ENCODE results near the gene ATXN1. TPM values are rescaled to one million over a fixed set of nuclear protein-coding genes. Genes with fewer than 3 reads are reported as not detected.

Gene ATXN1
- total RNA-seq, 4 donors from 2014 or later: 24.9 to 48.0 (median 36.8) TPM

DNA sequence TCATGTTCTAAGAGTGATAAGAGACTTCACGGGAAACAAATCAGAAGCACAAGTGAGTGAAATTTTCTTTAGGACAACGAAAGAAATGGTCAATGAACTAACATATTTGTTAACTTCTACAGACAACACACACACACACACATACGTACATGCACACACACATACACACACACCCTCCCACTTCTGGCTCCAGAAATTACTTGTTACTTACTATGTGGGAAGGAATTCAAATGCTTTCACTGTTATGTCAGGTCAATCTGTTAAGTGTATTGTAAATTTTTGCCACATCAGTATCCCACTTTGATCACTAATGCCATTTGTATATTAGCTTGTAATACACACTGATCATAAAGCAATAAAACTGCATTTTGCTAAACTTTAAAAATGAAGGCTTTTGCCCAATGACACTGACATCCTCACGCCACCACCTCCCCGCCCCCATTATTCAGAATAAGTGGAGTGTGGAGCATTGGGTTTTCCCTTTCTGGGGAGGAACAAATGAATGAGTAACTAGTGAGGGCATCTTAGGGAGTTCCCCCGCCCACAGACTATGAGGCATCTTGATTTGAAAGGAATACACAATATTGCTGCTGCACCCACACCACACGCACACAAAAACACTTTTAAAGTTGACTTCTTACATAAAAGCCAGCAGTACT lies 76.2 kb downstream of the ATXN1 start:
- no peaks in the 10 kb centered on the region for H3K36me3 ChIP-seq
- H3K9me3 ChIP-seq: no peaks in the 10 kb centered on the region
- TF ChIP-seq POLR2A (IDR thresholded peaks at IDR 0.05) (no peak), EP300 (IDR thresholded peaks at IDR 0.05) (no peak), CTCF (IDR thresholded peaks at IDR 0.05) (no peak)
- no peak for DNase-seq (ENCODE audit: low spot score in 2 of 2)
- no peak overlapping the region for H3K4me3 ChIP-seq
- 60 to 65% methylated on average over 7 of the region's 7 CpGs for WGBS, 2 donors
- H3K4me1 ChIP-seq: peaks cover 0 to 33% (median 14%) of the 10 kb centered on the region in 4 donors
- peak overlapping the region in 1 of 4 donors; percentile 45 for H3K27ac ChIP-seq
- no peaks in the 10 kb centered on the region for H3K27me3 ChIP-seq

DNA sequence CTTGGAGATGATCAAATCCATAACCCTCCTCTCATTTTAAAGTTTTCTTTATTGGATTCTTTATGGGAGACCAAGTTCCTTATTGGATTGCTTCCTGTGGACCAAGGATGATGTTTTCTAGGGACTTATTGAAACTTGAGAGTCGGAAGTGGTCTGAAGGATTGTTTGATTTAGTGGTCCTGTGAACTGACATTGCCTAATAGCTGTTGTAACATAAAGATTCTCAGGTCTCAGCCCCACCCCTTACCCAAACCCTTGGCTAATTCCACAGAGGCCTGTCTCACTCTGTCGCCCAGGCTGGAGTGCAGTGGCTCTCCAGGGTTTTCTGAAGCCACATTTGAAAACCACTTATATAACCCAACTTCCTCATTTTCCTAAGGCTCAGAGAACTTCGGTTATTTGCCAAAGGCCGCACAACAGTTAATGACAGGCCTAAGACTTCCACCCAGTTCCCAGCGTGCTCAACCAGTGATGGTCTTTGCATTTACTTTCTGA lies 77.0 kb downstream of the ATXN1 start:
- no peak for DNase-seq (ENCODE audit: low spot score in 2 of 2)
- 80 to 84% methylated on average over 5 of the region's 5 CpGs for WGBS, 2 donors
- no peak overlapping the region for H3K4me3 ChIP-seq
- no peaks in the 10 kb centered on the region for H3K27me3 ChIP-seq
- H3K27ac ChIP-seq: peak overlapping the region in 2 of 4 donors; percentile 19 to 45
- no peaks in the 10 kb centered on the region for H3K36me3 ChIP-seq
- H3K4me1 ChIP-seq: peaks cover 0 to 33% (median 14%) of the 10 kb centered on the region in 4 donors
- no peaks in the 10 kb centered on the region for H3K9me3 ChIP-seq
- TF ChIP-seq CTCF (IDR thresholded peaks at IDR 0.05) (no peak), POLR2A (IDR thresholded peaks at IDR 0.05) (no peak), EP300 (IDR thresholded peaks at IDR 0.05) (no peak)

DNA sequence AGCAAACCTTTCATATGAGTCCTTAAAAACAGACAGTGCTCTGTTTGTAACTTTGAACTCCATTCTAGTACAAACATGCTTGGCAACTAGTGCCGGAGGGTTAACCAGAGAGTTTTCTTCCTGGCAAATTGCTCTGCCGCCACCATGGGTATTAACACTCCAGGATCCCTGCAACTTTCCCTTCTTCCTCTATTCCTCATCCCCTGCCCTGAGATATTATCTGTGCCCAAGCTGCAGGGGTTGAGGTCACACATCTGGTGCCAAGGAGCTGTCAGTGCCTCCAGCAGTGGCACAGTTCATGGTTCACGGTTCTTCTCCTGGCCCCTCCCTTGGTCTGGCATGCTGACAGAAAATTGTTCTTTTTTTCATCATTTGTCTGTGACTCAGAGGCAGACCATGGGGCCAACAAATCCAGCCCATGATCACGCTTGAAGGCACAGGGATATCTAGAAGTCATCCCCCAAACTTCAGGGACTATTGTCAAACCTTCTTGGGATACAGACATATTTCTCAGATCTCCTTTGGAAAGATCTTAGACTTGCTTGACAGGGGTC lies 77.5 kb downstream of the ATXN1 start:
- Histone ChIP-seq H3K36me3 (no peaks in the 10 kb centered on the region), H3K9me3 (no peaks in the 10 kb centered on the region), H3K27ac (peak overlapping the region in 2 of 4 donors; percentile 19 to 45), H3K4me3 (no peak overlapping the region), H3K4me1 (peaks cover 0 to 28% (median 14%) of the 10 kb centered on the region in 4 donors), H3K27me3 (no peaks in the 10 kb centered on the region)
- TF ChIP-seq EP300 (IDR thresholded peaks at IDR 0.05): peak in 1 of 2 donors; percentile 27
- TF ChIP-seq POLR2A (IDR thresholded peaks at IDR 0.05): no peak
- peak in 1 of 2 donors; percentile 48 for DNase-seq (ENCODE audit: low spot score in 2 of 2)
- WGBS, 2 donors: 30 to 43% methylated on average over 4 of the region's 4 CpGs

DNA sequence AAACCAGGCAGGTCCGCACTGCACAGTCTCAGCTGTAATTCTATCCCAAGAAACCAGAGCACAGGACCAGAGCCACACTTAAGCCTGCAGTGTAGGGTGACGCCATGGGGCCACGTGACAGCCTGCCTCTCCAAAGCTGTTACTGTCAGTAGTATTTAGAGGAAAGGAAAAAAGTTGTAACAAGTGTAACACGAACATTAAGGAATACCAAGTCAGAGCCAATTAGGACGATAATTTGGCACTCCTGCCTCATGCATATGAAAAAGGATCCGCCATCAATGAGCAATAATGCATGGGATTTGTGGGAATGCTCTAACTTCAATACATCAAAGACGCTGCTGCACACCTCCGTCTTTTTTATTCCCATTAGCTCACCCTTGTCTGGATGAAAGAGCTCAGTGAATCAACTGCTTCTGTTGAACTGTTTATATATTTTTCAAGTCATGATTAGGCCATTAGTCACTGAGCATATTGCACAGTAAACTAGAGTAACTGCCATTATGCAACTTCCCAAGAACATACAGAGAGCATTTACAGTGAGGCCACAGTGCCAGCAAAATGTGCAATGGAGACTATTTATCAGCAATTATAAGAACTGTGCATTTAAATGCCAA lies 79.9 kb downstream of the ATXN1 start:
- Histone ChIP-seq H3K27ac (no peak overlapping the region), H3K9me3 (no peaks in the 10 kb centered on the region), H3K4me1 (peaks cover 0 to 38% (median 17%) of the 10 kb centered on the region in 4 donors), H3K4me3 (no peak overlapping the region), H3K36me3 (no peaks in the 10 kb centered on the region), H3K27me3 (no peaks in the 10 kb centered on the region)
- WGBS, 2 donors: 80 to 81% methylated on average over 8 of the region's 8 CpGs
- no peak for DNase-seq (ENCODE audit: low spot score in 2 of 2)
- no peak for TF ChIP-seq CTCF (IDR thresholded peaks at IDR 0.05)
- TF ChIP-seq EP300 (IDR thresholded peaks at IDR 0.05): no peak
- TF ChIP-seq POLR2A (IDR thresholded peaks at IDR 0.05): no peak

DNA sequence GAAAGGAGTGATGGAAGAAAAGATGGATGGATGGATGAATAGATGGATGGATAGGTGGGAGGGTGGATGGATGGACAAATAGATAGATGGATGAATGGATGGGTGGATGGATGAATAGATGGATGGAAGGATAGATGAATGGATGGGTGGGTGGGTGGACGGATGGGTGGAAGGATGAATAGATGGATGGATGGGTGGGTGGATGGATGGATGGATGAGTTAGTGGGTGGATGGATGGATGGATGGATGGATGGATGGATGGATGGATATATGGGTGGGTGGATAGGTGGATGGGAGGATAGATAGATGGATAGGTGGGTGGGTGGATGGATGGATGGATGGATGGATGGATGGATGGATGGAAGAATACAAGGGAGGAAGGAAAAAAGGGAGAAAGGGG lies 82.2 kb downstream of the ATXN1 start:
- Histone ChIP-seq H3K36me3 (no peaks in the 10 kb centered on the region), H3K4me1 (peaks cover 0 to 44% (median 18%) of the 10 kb centered on the region in 4 donors), H3K9me3 (no peaks in the 10 kb centered on the region), H3K4me3 (no peak overlapping the region), H3K27ac (no peak overlapping the region), H3K27me3 (no peaks in the 10 kb centered on the region)
- 91 to 95% methylated on average over 1 of the region's 1 CpG for WGBS, 2 donors
- DNase-seq (ENCODE audit: low spot score in 2 of 2): no peak
- TF ChIP-seq CTCF (IDR thresholded peaks at IDR 0.05) (no peak), EP300 (IDR thresholded peaks at IDR 0.05) (no peak), POLR2A (IDR thresholded peaks at IDR 0.05) (no peak)
